ENCODE results near the gene PDE4A. TPM values are rescaled to one million over a fixed set of nuclear protein-coding genes. Genes with fewer than 3 reads are reported as not detected.

The PDE4A gene
- total and polyA plus RNA-seq, 2 donors (not counting 3 experiments of a cell fraction or from before 2014, with no cell fraction given): 3.8 to 10.0 TPM

DNA sequence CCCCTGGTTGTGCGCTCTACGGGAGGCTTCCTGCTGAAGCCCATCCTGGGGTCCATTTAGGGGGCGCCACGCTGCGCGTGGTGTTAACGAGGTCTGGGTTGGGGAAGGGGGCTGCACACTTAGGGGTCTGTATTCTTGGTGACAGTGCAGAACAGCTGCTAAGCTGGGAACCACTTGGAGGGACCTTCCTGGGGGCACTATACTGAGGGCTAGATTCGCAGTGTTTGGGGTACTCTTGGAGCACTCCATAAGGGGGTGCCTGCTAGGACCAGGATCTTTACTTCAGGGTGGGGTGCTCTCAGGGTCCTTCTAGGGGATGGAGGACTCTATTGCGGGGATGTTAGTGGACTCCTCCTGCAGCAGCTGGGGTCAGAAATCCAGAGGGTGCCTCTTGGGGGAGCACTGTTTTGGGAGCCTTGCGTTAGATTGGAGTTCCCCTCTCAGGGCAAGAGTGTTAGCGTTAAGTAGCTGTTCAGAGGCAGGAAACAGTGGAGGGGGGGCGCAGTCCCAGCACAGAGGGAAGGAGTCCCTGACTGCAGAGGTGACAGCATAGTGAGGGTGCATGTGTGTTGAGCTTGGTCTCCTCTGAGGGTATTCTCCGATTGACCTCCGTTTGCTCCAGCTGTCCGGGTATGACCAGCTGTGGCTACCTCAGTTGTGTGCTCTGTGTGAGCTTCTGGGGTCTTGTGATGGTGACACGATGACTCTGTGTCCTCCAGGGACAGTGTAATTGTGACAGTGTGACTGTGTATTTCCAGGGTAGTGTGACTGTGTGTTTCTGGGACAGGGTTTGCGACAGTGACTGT is 1.1 kb downstream of the PDE4A start:
- H3K36me3 ChIP-seq (ENCODE audit: control insufficient read depth in 2 of 2, extremely low read depth in 1 of 2, insufficient read depth in 2 of 2, low read length in 2 of 2): no peaks in the 10 kb centered on the region
- no peak overlapping the region for H2AFZ ChIP-seq (ENCODE audit: low read depth, low read length)
- no peak for FAIRE-seq
- no peak overlapping the region for H3K4me3 ChIP-seq (replicated peaks in 1 of 3; ENCODE audit: insufficient read depth in 1 of 3, low read depth in 1 of 3, low read length in 3 of 3)
- H3K27me3 ChIP-seq (ENCODE audit: control insufficient read depth in 2 of 2, insufficient read depth in 2 of 2, low read length in 2 of 2): peaks cover 46 to 51% of the 10 kb centered on the region in 2 experiments
- H3K9me3 ChIP-seq (replicated peaks; ENCODE audit: control insufficient read depth, insufficient read depth, low read length): no peaks in the 10 kb centered on the region
- H4K20me1 ChIP-seq (replicated peaks; ENCODE audit: control insufficient read depth, extremely low read depth, insufficient read depth, low read length): no peaks in the 10 kb centered on the region
- H3K9ac ChIP-seq (replicated peaks; ENCODE audit: extremely low read depth, insufficient read depth, low read length): no peak overlapping the region
- no peak for DNase-seq (ENCODE audit: low read depth, low spot score)
- POLR2A ChIA-PET: no interaction called here
- H3K9me1 ChIP-seq (replicated peaks; ENCODE audit: control insufficient read depth, extremely low read depth, insufficient read depth, low read length): no peaks in the 10 kb centered on the region
- H3K79me2 ChIP-seq (ENCODE audit: control insufficient read depth, insufficient read depth, low read length): no peaks in the 10 kb centered on the region
- CTCF ChIA-PET: interaction anchor here (0.7 to 3.2 kb wide), 7 partner anchors 9 to 278 kb away, joined by 3 to 50 read pairs (median 3); partner anchors contain the start of gene CDC37
- peaks cover 14% of the 10 kb centered on the region for H3K4me1 ChIP-seq (ENCODE audit: control insufficient read depth, extremely low read depth, insufficient read depth, low read length)
- TF ChIP-seq MYC (IDR thresholded peaks at IDR 0.05; ENCODE audit: low read depth, low read length) (no peak), CTCF (IDR thresholded peaks at IDR 0.05; ENCODE audit: extremely low read depth in 1 of 2, insufficient read depth in 1 of 2, low read depth in 1 of 2, low read length in 2 of 2) (peak in 1 of 2 donors; percentile 0)
- no peak overlapping the region for H3K27ac ChIP-seq (ENCODE audit: insufficient read depth, low read depth, low read length)
- H3K4me2 ChIP-seq (ENCODE audit: insufficient read depth, low read length): no peak overlapping the region
- dilution Hi-C loops (cut with MboI; ENCODE audit: extremely low pct_ligation_motif_present, low sequenced_read_pairs) (no loop called here), intact Hi-C loops (cut with micrococcal nuclease) (no loop called here)
- no TSS peak for BruUV-seq (replicated peaks)

DNA sequence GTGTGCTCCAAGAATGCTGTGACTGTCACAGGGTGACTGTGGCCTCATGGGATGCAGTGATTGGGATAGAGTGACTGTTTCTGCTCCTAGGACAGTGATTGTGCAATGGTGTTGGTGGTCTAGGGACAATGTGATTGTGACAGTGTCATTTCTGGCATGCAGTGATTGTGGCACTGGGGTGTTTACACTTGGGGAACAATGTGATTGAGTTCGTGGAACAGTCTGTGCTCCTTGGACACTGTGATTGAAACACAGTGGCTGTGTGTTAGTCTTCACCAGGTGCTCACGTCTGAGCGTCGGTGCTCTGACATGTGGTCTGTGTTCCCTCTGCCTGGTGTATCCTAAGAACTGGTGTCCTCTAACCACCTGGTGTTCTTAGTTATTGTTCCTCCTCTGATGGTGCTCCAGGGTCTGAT is 1.7 kb downstream of the PDE4A start:
- H3K27me3 ChIP-seq (ENCODE audit: control insufficient read depth in 2 of 2, insufficient read depth in 2 of 2, low read length in 2 of 2): peaks cover 43 to 51% of the 10 kb centered on the region in 2 experiments
- TF ChIP-seq JUN (IDR thresholded peaks at IDR 0.05; ENCODE audit: borderline replicate concordance, insufficient read depth, insufficient read length, low read depth) (no peak), EZH2 (IDR thresholded peaks at IDR 0.05; ENCODE audit: borderline replicate concordance, low read depth, low read length, severe bottlenecking) (no peak), CTCF (IDR thresholded peaks at IDR 0.05; ENCODE audit: extremely low read depth in 1 of 2, insufficient read depth in 1 of 2, low read depth in 1 of 2, low read length in 2 of 2) (no peak), MYC (IDR thresholded peaks at IDR 0.05; ENCODE audit: low read depth, low read length) (no peak), POLR2A (IDR thresholded peaks at IDR 0.05; ENCODE audit: low read depth, low read length) (no peak), MAX (IDR thresholded peaks at IDR 0.05; ENCODE audit: insufficient read depth, insufficient read length) (no peak), POLR2AphosphoS5 (IDR thresholded peaks at IDR 0.05; ENCODE audit: insufficient read depth, low read depth, low read length) (no peak), FOS (IDR thresholded peaks at IDR 0.05; ENCODE audit: borderline replicate concordance, insufficient read depth, low read length) (no peak), GATA2 (IDR thresholded peaks at IDR 0.05; ENCODE audit: insufficient read depth, insufficient read length, low read depth, low read length) (no peak)
- dilution Hi-C loops (cut with MboI; ENCODE audit: extremely low pct_ligation_motif_present, low sequenced_read_pairs) (no loop called here), intact Hi-C loops (cut with micrococcal nuclease) (no loop called here)
- H3K27ac ChIP-seq (ENCODE audit: insufficient read depth, low read depth, low read length): no peak overlapping the region
- H3K4me2 ChIP-seq (ENCODE audit: insufficient read depth, low read length): no peak overlapping the region
- no peaks in the 10 kb centered on the region for H3K79me2 ChIP-seq (ENCODE audit: control insufficient read depth, insufficient read depth, low read length)
- CTCF ChIA-PET: interaction anchor here (0.9 to 3.2 kb wide), 3 partner anchors 9 to 57 kb away, joined by 3 to 50 read pairs (median 9); partner anchors contain the start of gene CDC37
- no peaks in the 10 kb centered on the region for H3K9me3 ChIP-seq (replicated peaks; ENCODE audit: control insufficient read depth, insufficient read depth, low read length)
- H3K4me3 ChIP-seq (replicated peaks in 1 of 3; ENCODE audit: insufficient read depth in 1 of 3, low read depth in 1 of 3, low read length in 3 of 3): no peak overlapping the region
- no peak overlapping the region for H3K9ac ChIP-seq (replicated peaks; ENCODE audit: extremely low read depth, insufficient read depth, low read length)
- H3K4me1 ChIP-seq (ENCODE audit: control insufficient read depth, extremely low read depth, insufficient read depth, low read length): peaks cover 14% of the 10 kb centered on the region
- DNase-seq (ENCODE audit: low read depth, low spot score): no peak
- no peaks in the 10 kb centered on the region for H4K20me1 ChIP-seq (replicated peaks; ENCODE audit: control insufficient read depth, extremely low read depth, insufficient read depth, low read length)
- no TSS peak for BruUV-seq (replicated peaks)
- no peak overlapping the region for H2AFZ ChIP-seq (ENCODE audit: low read depth, low read length)
- H3K9me1 ChIP-seq (replicated peaks; ENCODE audit: control insufficient read depth, extremely low read depth, insufficient read depth, low read length): no peaks in the 10 kb centered on the region
- H3K36me3 ChIP-seq (ENCODE audit: control insufficient read depth in 2 of 2, extremely low read depth in 1 of 2, insufficient read depth in 2 of 2, low read length in 2 of 2): no peaks in the 10 kb centered on the region
- POLR2A ChIA-PET: no interaction called here
- no peak for FAIRE-seq

All from endothelial cell of umbilical vein (primary cell).